ENCODE data around the gene HECTD1. TPM values are rescaled to one million over a fixed set of nuclear protein-coding genes. Genes with fewer than 3 reads are reported as not detected.

HECTD1 gene
- total RNA-seq, 1 donor: 266 TPM

DNA sequence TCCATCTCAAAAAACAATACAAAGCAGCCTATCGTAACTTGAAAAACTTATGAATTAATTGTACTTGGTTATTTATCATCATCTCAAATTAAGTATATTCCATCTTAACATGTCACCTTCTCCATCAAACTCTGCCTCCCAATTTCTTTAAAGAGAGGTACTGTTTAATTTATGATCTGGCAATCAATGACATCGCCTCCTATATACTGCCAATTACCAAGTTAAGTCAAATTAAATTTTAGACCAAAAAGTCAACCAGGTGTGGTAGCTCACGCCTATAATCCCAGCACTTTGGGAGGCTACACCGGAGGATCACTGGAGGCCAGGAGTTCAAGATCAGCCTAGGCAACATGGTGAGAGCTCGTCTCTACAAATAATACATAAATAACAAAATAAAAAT is 37.7 kb downstream of the HECTD1 start:
- no peak overlapping the region for H3K4me3 ChIP-seq (ENCODE audit: low read depth, low read length)
- TF ChIP-seq, protein P1, sequence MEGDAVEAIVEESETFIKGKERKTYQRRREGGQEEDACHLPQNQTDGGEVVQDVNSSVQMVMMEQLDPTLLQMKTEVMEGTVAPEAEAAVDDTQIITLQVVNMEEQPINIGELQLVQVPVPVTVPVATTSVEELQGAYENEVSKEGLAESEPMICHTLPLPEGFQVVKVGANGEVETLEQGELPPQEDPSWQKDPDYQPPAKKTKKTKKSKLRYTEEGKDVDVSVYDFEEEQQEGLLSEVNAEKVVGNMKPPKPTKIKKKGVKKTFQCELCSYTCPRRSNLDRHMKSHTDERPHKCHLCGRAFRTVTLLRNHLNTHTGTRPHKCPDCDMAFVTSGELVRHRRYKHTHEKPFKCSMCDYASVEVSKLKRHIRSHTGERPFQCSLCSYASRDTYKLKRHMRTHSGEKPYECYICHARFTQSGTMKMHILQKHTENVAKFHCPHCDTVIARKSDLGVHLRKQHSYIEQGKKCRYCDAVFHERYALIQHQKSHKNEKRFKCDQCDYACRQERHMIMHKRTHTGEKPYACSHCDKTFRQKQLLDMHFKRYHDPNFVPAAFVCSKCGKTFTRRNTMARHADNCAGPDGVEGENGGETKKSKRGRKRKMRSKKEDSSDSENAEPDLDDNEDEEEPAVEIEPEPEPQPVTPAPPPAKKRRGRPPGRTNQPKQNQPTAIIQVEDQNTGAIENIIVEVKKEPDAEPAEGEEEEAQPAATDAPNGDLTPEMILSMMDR (IDR thresholded peaks at IDR 0.05; ENCODE audit: insufficient read depth, low read length): no peak
- DNase-seq (ENCODE audit: low read depth): no peak

DNA sequence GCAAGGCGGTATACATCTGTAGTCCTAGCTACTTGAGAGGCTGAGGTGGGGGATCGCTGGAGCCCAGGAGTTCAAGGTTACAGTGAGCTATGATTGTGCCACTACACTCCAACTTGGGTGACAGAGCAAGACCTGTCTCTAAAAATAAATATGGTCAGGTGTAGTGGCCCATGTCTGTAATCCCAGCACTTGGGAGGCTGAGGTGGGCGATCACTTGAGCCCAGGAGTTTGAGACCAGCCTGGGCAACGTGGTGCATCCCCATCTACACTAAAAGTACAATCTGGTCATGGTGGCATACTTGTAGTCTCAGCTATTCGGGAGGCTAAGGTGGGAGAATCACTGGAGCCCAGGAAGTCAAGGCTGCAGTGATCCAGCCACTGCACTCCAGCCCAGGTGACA is 40.6 kb downstream of the HECTD1 start:
- no peak overlapping the region for H3K4me3 ChIP-seq (ENCODE audit: low read depth, low read length)
- TF ChIP-seq, protein P1 (IDR thresholded peaks at IDR 0.05; ENCODE audit: insufficient read depth, low read length): no peak
- no peak for DNase-seq (ENCODE audit: low read depth)

DNA sequence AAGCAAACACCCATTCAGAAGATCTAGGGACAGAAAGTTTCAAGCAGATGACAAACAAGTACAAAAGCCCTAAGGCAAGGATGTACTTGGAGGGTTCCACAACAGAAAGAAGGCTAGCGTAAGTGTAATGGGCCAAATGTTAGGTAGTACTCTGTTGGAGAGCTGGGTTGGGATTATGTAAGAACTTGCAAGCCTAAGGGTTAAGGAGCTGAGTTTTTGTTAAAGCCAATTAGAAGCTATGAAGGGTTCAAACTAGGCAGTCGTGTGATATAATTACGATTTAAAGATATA is 41.4 kb downstream of the HECTD1 start:
- no peak for DNase-seq (ENCODE audit: low read depth)
- H3K4me3 ChIP-seq (ENCODE audit: low read depth, low read length): no peak overlapping the region
- TF ChIP-seq, protein P1 (IDR thresholded peaks at IDR 0.05; ENCODE audit: insufficient read depth, low read length): no peak

DNA sequence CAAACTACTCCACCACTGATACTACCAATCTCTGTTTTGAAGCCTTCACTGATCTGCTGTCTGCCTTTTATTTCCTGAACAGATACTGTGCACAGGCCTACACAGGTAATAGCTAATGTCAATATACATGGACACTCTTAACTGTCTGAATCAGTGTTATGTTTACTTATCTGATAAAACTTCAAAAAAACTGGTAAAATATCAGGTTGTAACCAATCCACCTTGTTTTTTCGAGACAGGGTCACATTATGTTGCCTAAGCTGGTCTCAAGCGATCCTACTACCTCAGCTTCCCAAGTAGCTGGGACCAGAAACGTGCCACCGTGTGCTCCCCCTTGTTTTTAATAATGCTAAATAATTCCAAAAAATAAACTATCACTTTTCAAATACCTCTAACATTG is 43.5 kb downstream of the HECTD1 start:
- H3K4me3 ChIP-seq (ENCODE audit: low read depth, low read length): no peak overlapping the region
- TF ChIP-seq, protein P1 (IDR thresholded peaks at IDR 0.05; ENCODE audit: insufficient read depth, low read length): no peak

DNA sequence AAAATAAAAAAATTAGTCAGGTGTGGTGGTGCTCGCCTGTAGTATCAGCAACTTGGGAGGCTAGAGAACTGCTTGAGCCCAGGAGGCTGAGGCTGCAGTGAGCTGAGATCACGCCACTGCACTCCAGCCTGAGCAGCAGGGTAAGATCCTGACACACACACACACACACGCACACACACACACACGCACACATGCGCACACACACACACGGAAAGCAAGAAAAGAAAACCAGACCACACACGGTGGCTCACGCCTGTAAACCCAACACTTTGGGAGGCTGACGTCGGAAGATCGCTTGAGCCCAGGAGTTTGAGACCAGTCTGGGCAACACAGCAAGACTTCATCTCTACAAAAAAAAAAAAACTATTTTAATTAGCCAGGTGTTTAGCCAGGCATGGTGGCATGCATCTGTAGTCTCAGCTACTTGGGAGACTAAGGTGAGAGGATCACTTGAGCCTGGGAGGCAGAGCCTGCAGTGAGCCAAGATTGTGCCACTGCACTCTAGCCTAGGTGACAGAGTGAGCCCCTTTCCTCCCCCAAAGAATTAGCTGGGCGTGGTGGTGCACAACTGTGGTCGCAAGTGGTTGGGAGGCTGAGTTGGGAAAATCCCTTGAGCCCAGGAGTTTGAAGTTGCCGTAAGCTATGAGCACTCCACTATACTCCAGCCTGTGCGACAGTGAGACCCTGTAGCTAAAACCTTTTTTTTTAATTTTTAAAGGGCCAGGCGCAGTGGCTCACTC is 44.5 kb downstream of the HECTD1 start:
- no peak for DNase-seq (ENCODE audit: low read depth)
- TF ChIP-seq, protein P1 (IDR thresholded peaks at IDR 0.05; ENCODE audit: insufficient read depth, low read length): no peak
- no peak overlapping the region for H3K4me3 ChIP-seq (ENCODE audit: low read depth, low read length)

More for the DNA sequence above, 43.5 kb downstream of the HECTD1 start:
- DNase-seq (ENCODE audit: low read depth): no peak

DNA sequence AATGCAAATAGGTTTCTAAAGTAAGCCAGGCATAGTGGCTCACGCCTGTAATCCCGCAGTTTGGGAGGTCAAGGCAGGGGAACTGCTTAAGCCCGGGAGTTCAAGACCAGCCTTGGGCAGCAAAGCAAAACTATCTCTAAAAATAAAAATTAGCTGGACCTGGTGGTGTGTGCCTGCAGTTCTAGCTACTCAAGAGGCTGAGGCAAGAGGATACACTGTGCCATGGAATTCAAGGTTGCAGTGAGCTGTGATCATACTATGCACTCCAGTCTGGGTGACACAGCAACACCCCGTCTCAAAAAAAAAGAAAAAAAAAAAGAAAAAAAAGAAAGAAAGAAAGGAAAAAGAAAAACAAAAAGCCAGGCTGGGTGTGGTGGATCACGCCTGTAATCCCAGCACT is 46.3 kb downstream of the HECTD1 start:
- DNase-seq (ENCODE audit: low read depth): no peak
- no peak overlapping the region for H3K4me3 ChIP-seq (ENCODE audit: low read depth, low read length)
- TF ChIP-seq, protein P1 (IDR thresholded peaks at IDR 0.05; ENCODE audit: insufficient read depth, low read length): no peak

Data from fibroblast of the aortic adventitia (primary cell).